ENCODE measurements around the gene MS4A2. TPM values are rescaled to one million over a fixed set of nuclear protein-coding genes. Genes with fewer than 3 reads are reported as not detected.
"Not testable (repeated sequence)": the region's sequence is repeated elsewhere in the genome, so short reads cannot be mapped to it uniquely, and the experiment has no call there.

The MS4A2 gene
- polyA plus RNA-seq, 1 experiment = not detected

- H3K27me3 ChIP-seq (ENCODE audit: control insufficient read depth, insufficient read depth, low read length) = no peaks in the 10 kb centered on the region
- H3K9me3 ChIP-seq (ENCODE audit: control insufficient read depth, insufficient read depth, low read length) = peaks cover 6% of the 10 kb centered on the region; the same call in 1 of the 2 replicates
- H3K4me3 ChIP-seq (ENCODE audit: low read depth, low read length) = no peak overlapping the region
- ChIA-PET CTCF (no interaction called here), POLR2A (no interaction called here)
- no peak for TF ChIP-seq CTCF (IDR thresholded peaks at IDR 0.05; ENCODE audit: low read depth, low read length)
- H3K27ac ChIP-seq (ENCODE audit: low read depth, low read length) = no peak overlapping the region
- no peak for DNase-seq (ENCODE audit: low read depth, low spot score)
These were observed 28.8 kb upstream of the MS4A2 start for GRCh38 chr11:60059521-60060240.

- DNase-seq (ENCODE audit: low read depth, low spot score) = no peak
- Histone ChIP-seq H3K4me3 (ENCODE audit: low read depth, low read length) (no peak overlapping the region), H3K9me3 (ENCODE audit: control insufficient read depth, insufficient read depth, low read length) (peaks cover 12% of the 10 kb centered on the region), H3K27me3 (ENCODE audit: control insufficient read depth, insufficient read depth, low read length) (no peaks in the 10 kb centered on the region), H3K27ac (ENCODE audit: low read depth, low read length) (no peak overlapping the region)
- no peak for TF ChIP-seq CTCF (IDR thresholded peaks at IDR 0.05; ENCODE audit: low read depth, low read length)
- ChIA-PET POLR2A (no interaction called here), CTCF (no interaction called here)
These were observed 24.4 kb upstream of the MS4A2 start for GRCh38 chr11:60064111-60064510.

- Histone ChIP-seq H3K4me3 (ENCODE audit: low read depth, low read length) (no peak overlapping the region), H3K27me3 (ENCODE audit: control insufficient read depth, insufficient read depth, low read length) (no peaks in the 10 kb centered on the region), H3K27ac (ENCODE audit: low read depth, low read length) (no peak overlapping the region), H3K9me3 (ENCODE audit: control insufficient read depth, insufficient read depth, low read length) (peaks cover 12% of the 10 kb centered on the region)
- no peak for TF ChIP-seq CTCF (IDR thresholded peaks at IDR 0.05; ENCODE audit: low read depth, low read length)
- CTCF ChIA-PET = no interaction called here
- POLR2A ChIA-PET = no interaction called here
- no peak for DNase-seq (ENCODE audit: low read depth, low spot score)
These were observed 22.7 kb upstream of the MS4A2 start for GRCh38 chr11:60065801-60066200.

- no peak for DNase-seq (ENCODE audit: low read depth, low spot score)
- H3K4me3 ChIP-seq (ENCODE audit: low read depth, low read length) = no peak overlapping the region
- ChIA-PET POLR2A (no interaction called here), CTCF (no interaction called here)
- no peak overlapping the region for H3K27ac ChIP-seq (ENCODE audit: low read depth, low read length)
- TF ChIP-seq CTCF (IDR thresholded peaks at IDR 0.05; ENCODE audit: low read depth, low read length) = no peak
- H3K27me3 ChIP-seq (ENCODE audit: control insufficient read depth, insufficient read depth, low read length) = no peaks in the 10 kb centered on the region
- H3K9me3 ChIP-seq (ENCODE audit: control insufficient read depth, insufficient read depth, low read length) = peaks cover 20% of the 10 kb centered on the region
These were observed 19.0 kb upstream of the MS4A2 start for GRCh38 chr11:60069450-60069849.

GRCh38 chr11:60071644-60072043 lies 16.8 kb upstream of the MS4A2 start:
- H3K27ac ChIP-seq (ENCODE audit: low read depth, low read length); H3K27me3 ChIP-seq (ENCODE audit: control insufficient read depth, insufficient read depth, low read length); CTCF ChIA-PET; POLR2A ChIA-PET; DNase-seq (ENCODE audit: low read depth, low spot score); H3K4me3 ChIP-seq (ENCODE audit: low read depth, low read length): not testable (repeated sequence)
- peaks cover 16% of the 10 kb centered on the region; the same call in 1 of the 2 replicates for H3K9me3 ChIP-seq (ENCODE audit: control insufficient read depth, insufficient read depth, low read length)
